HG03354 (cell line): ENCODE measurements around the gene EYS.
"Not testable (repeated sequence)": the region's sequence is repeated elsewhere in the genome, so short reads cannot be mapped to it uniquely, and the experiment has no call there.

ENCODE experiments used
- ATAC-seq: cut with Tn5 transposase; IDR thresholded peaks from one replicate; pipeline ENCODE4 v1.9.1; 2021; ENCODE audit warnings: mild to moderate bottlenecking; ENCODE audit not compliant: unreplicated experiment, poor library complexity, severe bottlenecking

EYS gene

DNA sequence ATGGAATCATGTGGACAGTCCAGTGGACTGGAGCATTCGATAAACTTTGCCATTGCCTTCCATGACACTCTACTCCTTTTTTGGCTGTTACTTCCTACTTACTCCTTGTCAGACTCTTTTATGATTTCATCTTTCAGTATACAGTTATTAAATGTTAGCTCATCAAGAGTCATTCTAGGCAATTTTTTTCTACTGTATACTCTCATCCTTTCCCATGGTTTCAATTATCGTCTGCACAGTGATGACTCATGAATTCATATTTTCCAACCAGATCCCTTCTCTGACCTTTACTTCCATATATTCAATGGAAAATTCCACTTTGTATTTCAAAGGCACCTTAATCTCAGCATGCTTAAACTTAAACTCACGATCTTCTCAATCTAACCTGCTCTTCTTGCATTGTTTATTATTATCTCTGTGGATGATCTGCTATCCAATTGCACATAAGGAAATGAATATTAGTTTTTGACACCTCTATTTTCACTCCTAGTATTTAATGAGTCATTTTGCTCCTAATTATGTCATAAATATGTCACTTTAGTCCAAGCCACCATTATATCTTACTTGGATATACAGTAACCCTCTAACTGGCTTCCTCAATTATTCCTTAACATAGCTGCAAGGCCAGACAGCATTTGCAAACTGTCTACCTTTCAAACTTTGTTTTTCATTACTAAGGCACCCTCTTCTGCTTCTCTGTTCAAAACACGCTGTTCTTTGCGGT, 1643.9 kb downstream of the EYS start:
- ATAC-seq = no peak

GRCh38 chr6:64054861-64055260, 1652.2 kb downstream of the EYS start:
- no peak for ATAC-seq

DNA sequence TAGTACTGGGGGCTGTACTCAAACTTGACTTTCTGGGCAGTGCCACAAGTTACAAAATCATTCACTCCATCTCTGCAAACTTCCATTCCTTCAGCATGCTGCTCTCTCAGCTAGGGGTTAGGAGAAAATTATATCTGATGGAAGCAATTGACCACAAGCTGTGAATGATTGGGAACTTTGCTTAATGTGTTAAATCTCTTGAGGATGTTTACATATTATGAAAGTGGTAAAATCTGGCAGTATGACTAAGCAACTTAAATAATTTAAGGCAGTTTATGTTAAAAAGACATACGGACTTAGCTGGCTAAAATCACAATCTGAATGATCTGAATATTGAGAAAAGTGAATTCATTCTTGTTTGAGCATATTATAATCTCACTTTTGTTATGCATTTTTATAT, 1656.4 kb downstream of the EYS start:
- ATAC-seq = no peak

- ATAC-seq = no peak
Observed at GRCh38 chr6:64049736-64050135, 1657.3 kb downstream of the EYS start.

DNA sequence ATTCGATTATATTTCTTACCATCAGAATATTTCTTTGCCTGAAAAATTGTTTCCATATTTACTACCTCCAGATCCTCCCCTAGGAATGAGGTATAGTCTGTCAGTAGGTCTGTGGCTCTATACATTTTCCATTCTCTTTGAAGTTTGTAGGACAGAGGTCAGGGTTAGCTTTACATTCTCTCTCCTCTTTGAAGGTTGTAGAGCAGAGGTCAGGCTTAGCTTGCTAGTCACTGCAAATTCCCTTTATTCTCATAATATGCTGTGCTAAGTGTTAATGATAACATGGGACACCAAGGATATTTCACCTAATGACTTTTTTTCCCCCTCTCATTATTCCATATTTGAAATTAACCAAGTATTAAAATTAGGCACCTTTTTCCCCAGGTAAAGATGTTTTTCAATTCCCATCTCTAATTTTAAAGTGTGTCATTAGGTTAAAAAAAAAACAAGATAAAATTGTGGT, 1660.2 kb downstream of the EYS start:
- no peak for ATAC-seq

DNA sequence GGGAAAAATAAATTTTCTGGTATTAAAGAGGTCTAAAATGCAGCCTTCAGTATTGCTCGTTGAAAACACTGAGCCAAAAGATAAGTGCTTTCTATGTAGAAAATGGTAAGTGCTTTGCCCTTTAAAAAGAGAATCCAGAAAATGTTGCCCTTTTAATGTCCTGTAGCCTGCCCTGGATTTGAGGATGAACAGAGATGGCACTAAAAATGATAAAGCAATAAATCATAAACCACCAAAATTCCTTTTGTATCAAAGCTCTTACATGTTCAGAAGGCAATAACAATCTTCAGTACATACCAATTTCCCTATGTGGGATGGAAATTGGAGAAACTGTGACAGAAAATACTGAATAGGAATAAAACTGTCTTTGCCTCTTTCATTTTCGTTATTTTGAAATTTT, 1665.7 kb downstream of the EYS start:
- ATAC-seq = no peak

DNA sequence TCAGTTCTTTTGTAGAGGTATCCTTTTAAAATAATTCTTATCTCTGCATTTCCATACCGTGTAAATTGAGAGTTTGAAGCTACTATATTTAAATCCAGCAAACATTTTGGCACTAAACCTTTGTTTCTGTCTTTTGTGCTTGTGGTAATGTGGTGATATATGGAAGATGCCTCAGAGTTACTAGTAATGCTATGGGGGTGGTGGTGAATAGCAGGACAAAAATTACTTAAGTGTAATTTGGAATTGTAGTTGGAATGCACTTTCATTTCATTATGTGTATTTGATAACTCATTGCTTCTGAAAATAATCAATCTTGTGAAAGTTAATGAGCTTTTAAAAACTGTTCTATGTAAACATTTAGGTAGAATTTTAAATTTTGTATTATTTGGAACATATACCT, 1666.9 kb downstream of the EYS start:
- no peak for ATAC-seq

GRCh38 chr6:64037427-64037826, 1669.6 kb downstream of the EYS start:
- ATAC-seq = no peak

- ATAC-seq = no peak
Observed at GRCh38 chr6:64034910-64035655, 1671.9 kb downstream of the EYS start.

- no peak for ATAC-seq
Observed at GRCh38 chr6:64034291-64034690, 1672.7 kb downstream of the EYS start.

DNA sequence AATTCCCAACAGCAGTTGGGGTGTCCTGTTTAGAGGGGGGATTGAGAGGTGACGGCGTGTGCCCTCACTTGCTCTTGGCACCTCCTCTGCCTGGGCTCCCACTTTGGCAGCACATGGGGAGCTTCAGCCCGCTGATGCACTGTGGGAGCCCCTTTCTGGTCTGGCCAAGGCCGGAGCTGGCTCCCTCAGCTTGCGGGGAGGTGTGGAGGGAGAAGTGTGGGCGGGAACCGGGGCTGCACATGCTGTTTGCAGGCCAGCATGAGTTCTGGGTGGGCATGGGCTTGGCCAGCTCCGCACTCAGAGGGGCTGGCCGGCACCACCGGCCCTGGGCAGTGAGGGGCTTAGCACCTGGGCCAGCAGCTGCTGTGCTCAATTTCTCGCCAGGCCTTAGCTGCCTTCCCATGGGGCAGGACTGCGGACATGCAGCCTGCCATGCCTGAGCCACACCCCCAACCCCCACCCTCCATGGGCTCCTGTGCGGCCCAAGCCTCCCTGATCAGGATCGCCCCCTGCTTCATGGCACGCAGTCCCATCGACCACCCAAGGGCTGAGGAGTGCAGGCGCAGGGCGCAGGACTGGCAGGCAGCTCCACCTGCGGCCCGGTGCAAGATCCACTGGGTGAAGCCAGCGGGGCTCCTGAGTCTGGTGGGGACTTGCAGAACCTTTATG, 1675.9 kb downstream of the EYS start:
- not testable (repeated sequence) for ATAC-seq

- no peak for ATAC-seq
Observed at GRCh38 chr6:64023693-64024092, 1683.3 kb downstream of the EYS start.

GRCh38 chr6:64014595-64014994, 1692.4 kb downstream of the EYS start:
- ATAC-seq = no peak

GRCh38 chr6:64013011-64013410, 1694.0 kb downstream of the EYS start:
- ATAC-seq = no peak

DNA sequence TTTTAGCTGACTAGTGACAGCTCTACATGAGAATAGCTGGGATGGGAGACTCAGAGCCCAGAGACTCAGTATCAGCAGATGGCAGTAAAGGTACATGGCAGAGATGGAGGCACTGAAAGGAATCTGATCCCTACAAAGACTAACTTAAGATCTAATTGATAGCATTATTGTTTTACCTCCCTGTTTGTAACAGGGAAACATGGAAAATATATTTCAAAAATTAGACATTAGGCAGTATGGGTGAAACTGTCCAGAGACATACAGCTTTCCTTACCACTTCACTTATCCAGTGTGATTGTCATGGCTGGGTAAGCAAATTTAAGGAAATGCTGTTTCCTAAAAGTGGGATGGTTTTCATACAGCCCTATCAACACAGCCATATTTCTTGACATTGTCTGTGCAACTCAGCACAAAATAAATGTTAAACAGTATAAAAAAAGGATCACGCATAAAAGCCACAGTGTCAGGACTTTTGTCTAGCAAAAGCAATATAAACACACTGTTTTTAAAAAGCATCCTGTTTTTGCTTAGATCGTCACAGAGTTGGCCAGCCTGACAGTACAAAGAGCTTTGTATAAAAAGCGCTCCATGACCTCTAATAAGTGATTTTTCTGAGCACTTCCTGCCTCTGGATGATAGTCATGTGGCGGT, 1694.5 kb downstream of the EYS start:
- ATAC-seq = no peak

- no peak for ATAC-seq
Observed at GRCh38 chr6:64010666-64011065, 1696.4 kb downstream of the EYS start.

GRCh38 chr6:64010010-64010409, 1697.0 kb downstream of the EYS start:
- no peak for ATAC-seq

DNA sequence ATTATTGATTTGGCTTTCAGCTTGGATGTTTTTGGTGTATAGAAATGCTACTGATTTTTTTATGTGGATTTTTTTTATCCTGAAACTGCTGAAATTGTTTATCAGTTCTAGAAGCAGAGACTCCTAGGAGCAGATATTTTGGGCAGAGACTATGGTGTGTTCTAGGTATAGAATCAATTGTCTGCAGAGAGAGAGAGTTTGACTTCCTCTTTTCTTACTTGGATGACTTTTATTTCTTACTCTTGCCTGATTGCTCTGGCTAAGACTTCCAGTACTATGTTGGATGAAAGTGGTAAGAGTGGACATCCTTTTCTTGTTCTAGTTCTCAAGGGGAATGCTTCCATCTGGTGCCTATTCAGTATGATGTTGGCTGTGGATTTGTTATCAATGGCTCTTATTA, 1700.8 kb downstream of the EYS start:
- ATAC-seq = no peak

GRCh38 chr6:64000818-64001491, 1706.1 kb downstream of the EYS start:
- ATAC-seq = no peak

- no peak for ATAC-seq
Observed at GRCh38 chr6:63999613-64000012, 1707.4 kb downstream of the EYS start.
